PC-9 (cell line): ENCODE measurements around the gene BRD4. TPM values are rescaled to one million over a fixed set of nuclear protein-coding genes. Genes with fewer than 3 reads are reported as not detected.
"Not testable (repeated sequence)": the region's sequence is repeated elsewhere in the genome, so short reads cannot be mapped to it uniquely, and the experiment has no call there.

Source experiments
- BruUV-seq: library from RNA; stranded (reverse); fragments of 400-500 nt; replicated peaks from 2 replicates; lab custom pipeline; 2021; lab: Mats Ljungman, UMichigan
- CTCF ChIA-PET: fragments of 300-600 bp; sonication (Branson Sonifier 250); formaldehyde crosslinking; loops from one replicate; lab custom pipeline; 2022; ENCODE audit warnings: antibody characterized with exemption; lab: Charles Lee
- POLR2A ChIA-PET: fragments of 300-600 bp; sonication (Branson Sonifier 250); formaldehyde crosslinking; loops from one replicate; lab custom pipeline; 2022; ENCODE audit warnings: antibody characterized with exemption; ENCODE audit not compliant: unreplicated experiment; lab: Charles Lee
- DNase-seq, 2 experiments: peaks; one replicate each; pipeline versions ENCODE4 v3.0.0 to v3.0.0-alpha.2; 2015 to 2022; ENCODE audit warnings: mixed read lengths in 1 of 2
- H2AFZ ChIP-seq: fragments of 200-600 bp; sonication (generic); 2 replicates; pipeline ENCODE4 v1.8.1; 2017; ENCODE audit warnings: antibody characterized with exemption
- H3F3A ChIP-seq: fragments of 200-600 bp; sonication (generic); 2 replicates; pipeline ENCODE4 v1.8.1; 2017; ENCODE audit warnings: antibody characterized with exemption, mild to moderate bottlenecking, low read depth; ENCODE audit not compliant: insufficient read depth
- H3K27ac ChIP-seq: fragments of 200-600 bp; sonication (generic); 2 replicates; pipeline ENCODE4 v1.6.1; 2016; ENCODE audit warnings: mixed run types
- H3K27me3 ChIP-seq: fragments of 200-600 bp; sonication (generic); 2 replicates; pipeline ENCODE4 v1.6.1; 2016; ENCODE audit warnings: low read depth, mixed run types; ENCODE audit not compliant: insufficient read depth
- H3K36me3 ChIP-seq: fragments of 200-600 bp; sonication (generic); 2 replicates; pipeline ENCODE4 v1.6.1; 2016; ENCODE audit warnings: low read depth, mixed run types
- H3K4me1 ChIP-seq: fragments of 200-600 bp; sonication (generic); replicated peaks from 2 replicates; pipeline ENCODE4 v1.6.1; 2016; ENCODE audit warnings: mixed run types; ENCODE audit not compliant: insufficient read depth
- H3K4me2 ChIP-seq: fragments of 200-600 bp; sonication (generic); 2 replicates; pipeline ENCODE4 v1.6.1; 2017; ENCODE audit warnings: mixed run types
- H3K4me3 ChIP-seq: fragments of 200-600 bp; sonication (generic); 2 replicates; pipeline ENCODE4 v1.6.1; 2016; ENCODE audit warnings: mixed run types
- H3K79me2 ChIP-seq: fragments of 200-600 bp; sonication (generic); 2 replicates; pipeline ENCODE4 v1.6.1; 2017; ENCODE audit warnings: low read depth, mixed run types
- H3K9me2 ChIP-seq: fragments of 200-600 bp; sonication (generic); 2 replicates; pipeline ENCODE4 v1.8.1; 2017; ENCODE audit warnings: mild to moderate bottlenecking; ENCODE audit not compliant: insufficient read depth
- H3K9me3 ChIP-seq: fragments of 200-600 bp; sonication (generic); 2 replicates; pipeline ENCODE4 v1.8.1; 2016; ENCODE audit warnings: low read depth; ENCODE audit not compliant: insufficient read depth
- H4K20me1 ChIP-seq: fragments of 200-600 bp; sonication (generic); 2 replicates; pipeline ENCODE4 v1.8.1; 2017; ENCODE audit not compliant: insufficient read depth
- EZH2 ChIP-seq: fragments of 200-600 bp; sonication (generic); IDR thresholded peaks from 2 replicates; pipeline ENCODE4 v1.8.0; 2017; ENCODE audit warnings: antibody characterized with exemption, low read depth
- intact Hi-C: fragments of 100-400 bp; cut with micrococcal nuclease; formaldehyde crosslinking; loops from one replicate; pipeline ENCODE4 v1.10.0; 2022; ENCODE audit not compliant: unreplicated experiment
- total RNA-seq: library from RNA; stranded (reverse); gene quantifications from 2 replicates; pipeline ENCODE4 v1.2.3, GENCODE V29; 2021
- TF ChIP-seq, protein P1 (sequence below): fragments of 200-600 bp; sonication (generic); conservative IDR thresholded peaks from 2 replicates; pipeline ENCODE4 v1.6.1; 2017; ENCODE audit warnings: mixed run types, antibody characterized with exemption, mild to moderate bottlenecking, moderate library complexity

The BRD4 gene
- total RNA-seq, 1 experiment from 2014 or later, result 138 TPM

- Histone ChIP-seq H2AFZ (no peak overlapping the region), H3F3A (no peaks in the 10 kb centered on the region; the same call in 1 of the 2 replicates), H3K27ac (no peak overlapping the region), H3K4me1 (peaks cover 6% of the 10 kb centered on the region; the same call in 1 of the 2 replicates), H3K9me2 (no peaks in the 10 kb centered on the region), H4K20me1 (0 out of 2 replicates have a peak, but pooled peaks cover 5% of the 10 kb centered on the region), H3K4me2 (no peak overlapping the region), H3K36me3 (no peaks in the 10 kb centered on the region; the same call in 1 of the 2 replicates), H3K4me3 (no peak overlapping the region), H3K9me3 (no peaks in the 10 kb centered on the region), H3K79me2 (peaks cover 17% of the 10 kb centered on the region), H3K27me3 (no peaks in the 10 kb centered on the region)
- no peak for DNase-seq
- POLR2A ChIA-PET, result no interaction called here
- CTCF ChIA-PET, result no interaction called here
- no TSS peak for BruUV-seq
- intact Hi-C loops, result no loop called here
- TF ChIP-seq, protein P1, sequence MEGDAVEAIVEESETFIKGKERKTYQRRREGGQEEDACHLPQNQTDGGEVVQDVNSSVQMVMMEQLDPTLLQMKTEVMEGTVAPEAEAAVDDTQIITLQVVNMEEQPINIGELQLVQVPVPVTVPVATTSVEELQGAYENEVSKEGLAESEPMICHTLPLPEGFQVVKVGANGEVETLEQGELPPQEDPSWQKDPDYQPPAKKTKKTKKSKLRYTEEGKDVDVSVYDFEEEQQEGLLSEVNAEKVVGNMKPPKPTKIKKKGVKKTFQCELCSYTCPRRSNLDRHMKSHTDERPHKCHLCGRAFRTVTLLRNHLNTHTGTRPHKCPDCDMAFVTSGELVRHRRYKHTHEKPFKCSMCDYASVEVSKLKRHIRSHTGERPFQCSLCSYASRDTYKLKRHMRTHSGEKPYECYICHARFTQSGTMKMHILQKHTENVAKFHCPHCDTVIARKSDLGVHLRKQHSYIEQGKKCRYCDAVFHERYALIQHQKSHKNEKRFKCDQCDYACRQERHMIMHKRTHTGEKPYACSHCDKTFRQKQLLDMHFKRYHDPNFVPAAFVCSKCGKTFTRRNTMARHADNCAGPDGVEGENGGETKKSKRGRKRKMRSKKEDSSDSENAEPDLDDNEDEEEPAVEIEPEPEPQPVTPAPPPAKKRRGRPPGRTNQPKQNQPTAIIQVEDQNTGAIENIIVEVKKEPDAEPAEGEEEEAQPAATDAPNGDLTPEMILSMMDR, result no peak
- no peak for TF ChIP-seq EZH2
Measured at GRCh38 chr19:15337202-15337601, 4.9 kb upstream of the BRD4 start.

GRCh38 chr19:15335992-15336391 lies 3.7 kb upstream of the BRD4 start:
- H3K4me1 ChIP-seq, H3K9me3 ChIP-seq, H2AFZ ChIP-seq, H3K4me3 ChIP-seq, BruUV-seq, H3F3A ChIP-seq, H3K36me3 ChIP-seq, H3K27ac ChIP-seq, H3K4me2 ChIP-seq, DNase-seq, POLR2A ChIA-PET, H3K9me2 ChIP-seq, intact Hi-C loops, H4K20me1 ChIP-seq, H3K27me3 ChIP-seq: not testable (repeated sequence)
- CTCF ChIA-PET, result interaction anchor here (0.7 kb wide), 1 partner anchor 73 kb away, joined by 3 read pairs; no protein-coding TSS in a partner anchor
- H3K79me2 ChIP-seq, result peaks cover 23% of the 10 kb centered on the region

DNA sequence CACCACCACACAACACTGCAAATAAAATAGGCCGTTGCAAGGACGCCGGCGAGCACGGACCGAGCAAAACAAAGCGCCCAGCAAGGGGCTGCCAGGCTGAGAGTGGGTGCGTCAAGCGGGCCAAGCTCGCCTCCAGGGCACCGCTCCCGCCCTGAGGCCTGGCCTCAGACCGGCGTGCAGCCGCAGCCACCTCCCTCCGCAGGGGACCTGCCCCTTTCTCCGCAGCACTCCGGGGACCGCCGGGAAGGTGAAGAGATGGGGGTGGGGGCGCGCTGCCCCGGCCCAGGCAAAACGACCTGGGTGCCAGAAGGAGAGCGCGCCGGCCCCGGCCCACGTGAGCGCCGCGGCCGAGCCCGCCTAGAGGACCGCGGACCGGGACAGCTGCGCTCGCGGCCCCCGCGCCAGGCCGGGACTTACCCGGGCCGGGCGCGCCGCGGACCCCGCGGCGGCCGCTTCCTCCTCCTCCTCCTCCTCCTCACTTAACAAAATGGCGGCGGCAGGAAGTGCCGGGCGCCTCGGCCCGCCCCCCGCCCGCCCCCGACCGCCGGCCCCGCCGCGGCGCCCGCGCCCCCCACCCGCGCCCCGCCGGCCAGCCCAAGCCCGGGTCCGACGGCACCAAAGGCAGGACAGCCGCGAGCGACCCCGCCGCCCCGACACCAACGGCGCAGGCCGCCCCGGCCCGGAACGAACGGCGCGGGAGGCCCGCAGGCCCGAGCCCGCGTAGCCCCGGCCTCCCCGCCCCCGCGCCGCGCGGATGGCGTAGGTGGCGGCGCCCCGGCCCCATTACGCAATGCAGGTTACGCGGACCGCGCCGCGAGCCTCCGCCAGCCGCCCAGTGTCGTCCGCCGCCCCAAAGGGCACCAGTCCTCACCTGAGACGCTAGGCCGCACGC lies 674 bp downstream of the BRD4 start:
- ChIA-PET POLR2A (no interaction called here), CTCF (no interaction called here)

More for the DNA sequence above, 674 bp downstream of the BRD4 start:
- peaks cover 66% of the 10 kb centered on the region for H3K79me2 ChIP-seq
- no TSS peak for BruUV-seq
- TF ChIP-seq, protein P1, result no peak
- TF ChIP-seq EZH2, result no peak
- peaks cover 48% of the 10 kb centered on the region for H4K20me1 ChIP-seq
- H3F3A ChIP-seq, result peaks cover 32% of the 10 kb centered on the region
- no peaks in the 10 kb centered on the region for H3K27me3 ChIP-seq
- H3K4me2 ChIP-seq, result peak overlapping the region; percentile 98
- H3K4me3 ChIP-seq, result peak overlapping the region; percentile 91
- intact Hi-C loops, result no loop called here
- H3K36me3 ChIP-seq, result peaks cover 4% of the 10 kb centered on the region; the same call in 1 of the 2 replicates
- no peaks in the 10 kb centered on the region for H3K9me2 ChIP-seq
- H3K9me3 ChIP-seq, result no peaks in the 10 kb centered on the region
- DNase-seq, result peak in 1 of 2 experiments; percentile 48
- peaks cover 47% of the 10 kb centered on the region for H3K4me1 ChIP-seq
- peak overlapping the region; percentile 83 for H3K27ac ChIP-seq
- H2AFZ ChIP-seq, result no peak overlapping the region
